Nephron (organoid): Measurements from ENCODE around the gene PYDC1.

Experiments used
- H3K27ac Mint-ChIP-seq, 3 experiments: 2 replicates each; pipeline ENCODE4 v1.8.0; 2020; ENCODE audit warnings: mixed read lengths in 3 of 3, mild to moderate bottlenecking in 2 of 3, moderate library complexity in 1 of 3
- H3K27me3 Mint-ChIP-seq: 2 replicates; pipeline ENCODE4 v1.8.0; 2021; ENCODE audit warnings: low read depth, mild to moderate bottlenecking, moderate library complexity, mixed read lengths
- H3K36me3 Mint-ChIP-seq: 2 replicates; pipeline ENCODE4 v1.8.0; 2020; ENCODE audit warnings: low read depth, mixed read lengths
- H3K4me1 Mint-ChIP-seq: 2 replicates; pipeline ENCODE4 v1.8.0; 2020; ENCODE audit warnings: mixed read lengths
- H3K4me3 Mint-ChIP-seq, 3 experiments: 2 replicates each; pipeline ENCODE4 v1.8.0; 2020; ENCODE audit warnings: mild to moderate bottlenecking in 3 of 3, mixed read lengths in 3 of 3, moderate library complexity in 2 of 3
- H3K9me3 Mint-ChIP-seq: 2 replicates; pipeline ENCODE4 v1.8.0; 2020; ENCODE audit warnings: mixed read lengths
- TF ChIP-seq, protein P1 (sequence below), 3 experiments: fragments of 200-600 bp; sonication (generic); IDR thresholded peaks; one replicate each; pipeline ENCODE4 v1.5.0; 2021; ENCODE audit warnings: antibody characterized with exemption in 3 of 3; ENCODE audit not compliant: unreplicated experiment in 3 of 3

Gene PYDC1

DNA sequence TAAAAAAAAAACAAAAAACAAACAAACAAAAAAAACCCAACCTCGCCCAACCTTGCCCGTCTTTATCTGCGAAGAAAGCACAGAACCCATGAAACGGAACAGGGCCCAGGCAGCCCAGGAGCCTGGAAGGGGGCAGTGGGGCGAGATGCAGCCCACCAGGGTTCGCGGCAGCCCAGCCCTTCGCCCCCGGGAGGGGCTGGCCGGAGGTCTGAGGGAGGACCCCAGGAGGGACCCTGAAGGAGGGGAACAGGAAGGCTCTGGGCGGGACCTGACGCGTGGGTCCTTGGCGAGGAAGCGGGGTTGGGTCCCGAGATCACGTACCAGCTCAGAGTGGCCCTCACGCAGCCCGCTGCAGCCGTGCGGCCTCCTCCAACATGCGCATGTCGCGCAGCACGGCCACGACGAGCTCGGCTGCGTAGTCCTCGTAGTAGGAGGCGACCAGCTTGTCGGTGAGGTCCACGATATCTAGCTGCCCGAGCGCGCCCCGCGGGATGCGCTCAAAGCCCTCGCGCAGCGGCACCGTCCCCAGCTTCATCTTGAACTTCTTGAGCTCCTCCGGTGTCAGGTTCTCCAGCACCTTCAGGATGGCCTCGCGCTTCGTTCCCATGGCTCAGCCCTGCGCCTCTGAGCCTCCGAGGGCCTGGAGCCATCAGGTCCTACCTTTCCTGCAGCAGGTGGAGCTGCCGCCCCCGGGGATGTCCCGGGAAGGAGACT, at the start of gene PYDC1:
PYDC1 (minus strand) TSS at position 714 of the 714 bp plus-strand sequence; CDS start at position 607, 107 bp downstream.
- no peak within 1 kb of the TSS for H3K27ac Mint-ChIP-seq
- no peaks in the 10 kb centered on the region for H3K9me3 Mint-ChIP-seq
- TF ChIP-seq, protein P1, sequence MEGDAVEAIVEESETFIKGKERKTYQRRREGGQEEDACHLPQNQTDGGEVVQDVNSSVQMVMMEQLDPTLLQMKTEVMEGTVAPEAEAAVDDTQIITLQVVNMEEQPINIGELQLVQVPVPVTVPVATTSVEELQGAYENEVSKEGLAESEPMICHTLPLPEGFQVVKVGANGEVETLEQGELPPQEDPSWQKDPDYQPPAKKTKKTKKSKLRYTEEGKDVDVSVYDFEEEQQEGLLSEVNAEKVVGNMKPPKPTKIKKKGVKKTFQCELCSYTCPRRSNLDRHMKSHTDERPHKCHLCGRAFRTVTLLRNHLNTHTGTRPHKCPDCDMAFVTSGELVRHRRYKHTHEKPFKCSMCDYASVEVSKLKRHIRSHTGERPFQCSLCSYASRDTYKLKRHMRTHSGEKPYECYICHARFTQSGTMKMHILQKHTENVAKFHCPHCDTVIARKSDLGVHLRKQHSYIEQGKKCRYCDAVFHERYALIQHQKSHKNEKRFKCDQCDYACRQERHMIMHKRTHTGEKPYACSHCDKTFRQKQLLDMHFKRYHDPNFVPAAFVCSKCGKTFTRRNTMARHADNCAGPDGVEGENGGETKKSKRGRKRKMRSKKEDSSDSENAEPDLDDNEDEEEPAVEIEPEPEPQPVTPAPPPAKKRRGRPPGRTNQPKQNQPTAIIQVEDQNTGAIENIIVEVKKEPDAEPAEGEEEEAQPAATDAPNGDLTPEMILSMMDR (IDR thresholded peaks at IDR 0.05; ENCODE audit: unreplicated experiment in 3 of 3), result no peak
- peaks cover 23% of the 10 kb centered on the region for H3K4me1 Mint-ChIP-seq
- peak within 1 kb of the TSS; percentile 79 to 87 (median 87) for H3K4me3 Mint-ChIP-seq
- peaks cover 93% of the 10 kb centered on the region for H3K27me3 Mint-ChIP-seq
- H3K36me3 Mint-ChIP-seq, result no peaks in the 10 kb centered on the region

DNA sequence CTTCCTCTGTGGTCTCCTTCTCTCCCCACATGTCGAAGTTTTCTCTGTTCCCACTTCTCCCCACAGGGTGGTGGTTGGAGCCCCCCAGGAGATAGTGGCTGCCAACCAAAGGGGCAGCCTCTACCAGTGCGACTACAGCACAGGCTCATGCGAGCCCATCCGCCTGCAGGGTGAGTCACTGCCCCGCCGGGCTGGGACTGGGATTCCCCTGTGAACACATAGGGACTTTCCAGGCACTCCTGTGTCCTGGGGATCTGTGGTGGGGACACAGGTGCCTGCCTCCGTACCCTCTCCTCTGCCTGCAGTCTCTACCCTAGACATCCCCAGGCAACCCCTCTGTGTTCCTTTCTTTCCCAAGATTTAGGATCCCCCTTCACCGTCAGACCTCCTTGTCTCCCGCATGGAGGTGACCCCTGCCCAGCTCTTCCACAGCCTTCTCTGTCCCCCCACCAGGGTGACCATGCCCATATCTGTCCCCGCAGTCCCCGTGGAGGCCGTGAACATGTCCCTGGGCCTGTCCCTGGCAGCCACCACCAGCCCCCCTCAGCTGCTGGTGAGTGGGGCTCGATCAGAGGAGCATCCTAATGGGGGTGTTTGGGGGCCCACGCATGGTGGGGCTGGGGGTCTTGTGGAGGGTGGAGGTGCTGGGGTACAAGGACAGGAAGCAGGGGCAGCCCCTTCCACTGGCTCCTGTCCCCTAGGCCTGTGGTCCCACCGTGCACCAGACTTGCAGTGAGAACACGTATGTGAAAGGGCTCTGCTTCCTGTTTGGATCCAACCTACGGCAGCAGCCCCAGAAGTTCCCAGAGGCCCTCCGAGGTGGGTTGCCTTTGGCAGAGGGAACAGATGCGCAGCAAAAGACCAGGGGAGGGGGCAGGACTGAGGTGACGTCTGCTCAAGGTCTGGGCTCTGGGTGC, 48.7 kb upstream of the PYDC1 start:
- Mint-ChIP-seq H3K9me3 (no peaks in the 10 kb centered on the region), H3K27me3 (peaks cover 28% of the 10 kb centered on the region), H3K4me3 (no peak overlapping the region), H3K4me1 (no peaks in the 10 kb centered on the region), H3K36me3 (no peaks in the 10 kb centered on the region), H3K27ac (no peak overlapping the region)
- TF ChIP-seq, protein P1 (IDR thresholded peaks at IDR 0.05; ENCODE audit: unreplicated experiment in 3 of 3), result no peak

DNA sequence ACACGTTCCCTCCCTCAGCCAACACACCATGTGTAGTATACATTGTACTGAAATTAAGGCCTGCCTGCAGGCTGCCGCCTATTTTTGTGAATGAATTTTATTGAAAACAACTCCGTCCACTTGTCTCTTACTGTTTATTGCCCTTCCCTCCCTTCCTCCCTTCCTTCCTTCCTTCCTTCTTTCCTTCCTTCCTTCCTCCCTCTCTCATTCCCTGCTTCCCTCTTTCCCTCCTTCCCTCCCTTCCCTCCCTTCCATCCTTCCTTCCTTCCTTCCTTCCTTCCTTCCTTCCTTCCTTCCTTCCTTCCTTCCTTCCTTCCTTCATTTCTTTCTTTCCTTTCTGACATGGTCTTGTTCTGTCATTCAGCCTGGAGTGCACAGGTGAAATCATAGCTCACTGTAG, 45.1 kb upstream of the PYDC1 start:
- Mint-ChIP-seq H3K4me3 (peak overlapping the region in 1 of 3 experiments; percentile 25), H3K4me1 (no peaks in the 10 kb centered on the region), H3K9me3 (no peaks in the 10 kb centered on the region), H3K27me3 (peaks cover 17% of the 10 kb centered on the region), H3K36me3 (no peaks in the 10 kb centered on the region), H3K27ac (no peak overlapping the region)
- TF ChIP-seq, protein P1 (IDR thresholded peaks at IDR 0.05; ENCODE audit: unreplicated experiment in 3 of 3), result no peak

DNA sequence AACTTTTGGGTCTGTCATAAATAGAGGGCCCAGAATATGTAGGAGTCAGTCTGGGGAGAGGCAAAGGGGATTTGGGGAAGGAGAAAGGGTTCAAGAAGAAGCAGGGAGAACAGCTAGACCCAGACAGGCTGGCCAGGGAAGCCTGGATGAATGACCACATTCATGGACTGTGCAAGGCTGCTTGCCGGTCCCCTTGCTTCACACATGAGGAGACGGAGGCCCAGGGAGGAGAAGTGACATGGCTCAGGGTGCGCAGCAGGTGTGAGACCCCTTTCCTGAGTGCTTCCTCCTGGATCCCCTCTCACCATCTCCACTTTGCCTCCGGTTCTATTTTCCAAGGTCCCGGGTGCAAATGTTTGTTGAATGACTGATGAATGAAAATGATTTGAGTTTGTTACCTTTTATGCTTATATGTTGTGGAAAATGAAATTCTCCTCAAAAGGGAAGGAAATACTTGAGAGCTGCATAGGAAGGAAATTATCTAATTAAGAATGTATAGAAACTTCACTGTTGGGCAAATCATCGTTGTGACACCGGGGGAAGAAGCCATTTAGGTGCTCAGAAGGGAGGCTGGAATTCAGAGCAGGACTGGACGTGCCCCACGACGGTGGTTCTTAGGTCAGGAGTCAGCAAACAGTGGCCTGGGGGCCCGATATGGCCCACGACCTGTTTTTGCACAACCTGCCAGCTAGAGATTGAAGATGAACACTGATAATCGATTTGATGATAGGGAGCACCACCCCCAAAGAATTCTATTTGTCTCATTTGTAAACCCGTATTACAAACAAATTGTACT, 43.4 kb upstream of the PYDC1 start:
- TF ChIP-seq, protein P1 (IDR thresholded peaks at IDR 0.05; ENCODE audit: unreplicated experiment in 3 of 3), result no peak
- H3K27ac Mint-ChIP-seq, result no peak overlapping the region
- no peaks in the 10 kb centered on the region for H3K9me3 Mint-ChIP-seq
- H3K4me3 Mint-ChIP-seq, result no peak overlapping the region
- H3K4me1 Mint-ChIP-seq, result no peaks in the 10 kb centered on the region
- peaks cover 18% of the 10 kb centered on the region for H3K27me3 Mint-ChIP-seq
- H3K36me3 Mint-ChIP-seq, result no peaks in the 10 kb centered on the region

DNA sequence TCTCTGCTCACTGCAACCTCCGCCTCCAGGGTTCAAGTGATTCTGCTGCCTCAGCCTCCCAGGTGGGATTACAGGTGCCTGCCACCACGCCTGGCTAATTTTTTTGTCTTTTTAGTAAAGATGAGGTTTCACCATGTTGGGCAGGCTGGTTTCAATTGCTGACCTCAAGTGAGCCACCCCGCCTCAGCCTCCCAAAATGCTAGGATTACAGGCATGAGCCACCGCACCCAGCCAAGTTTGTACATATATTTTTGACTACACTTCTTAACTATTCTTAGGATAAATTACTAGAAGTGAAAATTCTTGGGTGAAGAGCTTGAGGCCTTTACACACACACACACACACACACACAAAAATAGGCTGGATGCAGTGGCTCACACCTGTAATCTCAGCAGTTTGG, 41.4 kb upstream of the PYDC1 start:
- Mint-ChIP-seq H3K27ac (no peak overlapping the region), H3K27me3 (peaks cover 24% of the 10 kb centered on the region), H3K36me3 (no peaks in the 10 kb centered on the region), H3K4me1 (no peaks in the 10 kb centered on the region), H3K9me3 (no peaks in the 10 kb centered on the region), H3K4me3 (no peak overlapping the region)
- TF ChIP-seq, protein P1 (IDR thresholded peaks at IDR 0.05; ENCODE audit: unreplicated experiment in 3 of 3), result no peak
